K562 (cell line): ENCODE measurements around the gene GALNS. TPM values are rescaled to one million over a fixed set of nuclear protein-coding genes. Genes with fewer than 3 reads are reported as not detected.

Experiments used
- ATF6 ChIP-seq: sonication (generic); formaldehyde crosslinking; IDR thresholded peaks from 2 replicates; pipeline ENCODE4 v1.4.0; 2020; ENCODE audit warnings: mild to moderate bottlenecking, missing genetic modification reagents
- BCL6 ChIP-seq: fragments of 250-450 bp; sonication (Bioruptor Pico); IDR thresholded peaks from 2 replicates; pipeline ENCODE4 v1.4.0; 2020
- GATAD2B ChIP-seq: fragments of 450-650 bp; IDR thresholded peaks from 2 replicates; pipeline ENCODE4 v1.6.1; 2017; ENCODE audit warnings: mild to moderate bottlenecking, borderline replicate concordance
- GMEB1 ChIP-seq: fragments of 250-450 bp; sonication (Bioruptor Pico); IDR thresholded peaks from 2 replicates; pipeline ENCODE4 v1.4.0; 2020; ENCODE audit warnings: mild to moderate bottlenecking
- HDAC6 ChIP-seq: IDR thresholded peaks from 2 replicates; pipeline ENCODE4 v1.6.1; 2012; ENCODE audit warnings: low read depth, mild to moderate bottlenecking, control low read depth, inconsistent platforms, low read length, moderate library complexity
- HLTF ChIP-seq: fragments of 450-650 bp; IDR thresholded peaks from 2 replicates; pipeline ENCODE4 v1.6.1; 2016
- MGA ChIP-seq: fragments of 450-650 bp; IDR thresholded peaks from 2 replicates; pipeline ENCODE4 v1.6.1; 2016; ENCODE audit warnings: mild to moderate bottlenecking, moderate library complexity
- NEUROD1 ChIP-seq: fragments of 150-350 bp; IDR thresholded peaks from 2 replicates; pipeline ENCODE4 v1.6.1; 2014; ENCODE audit warnings: borderline replicate concordance, low read length, low read depth; ENCODE audit not compliant: partially characterized antibody
- NR2F6 ChIP-seq: fragments of 450-650 bp; formaldehyde crosslinking; IDR thresholded peaks from 2 replicates; pipeline ENCODE4 v1.4.0; 2020; ENCODE audit warnings: mild to moderate bottlenecking
- PHF20 ChIP-seq: fragments of 450-650 bp; IDR thresholded peaks from 2 replicates; pipeline ENCODE4 v1.6.1; 2018; ENCODE audit not compliant: partially characterized antibody
- ZBTB8A ChIP-seq: fragments of 450-650 bp; IDR thresholded peaks from 2 replicates; pipeline ENCODE4 v1.6.1; 2018; ENCODE audit warnings: mild to moderate bottlenecking, moderate library complexity; ENCODE audit not compliant: partially characterized antibody
- polyA plus RNA-seq, 8 experiments: library from polyadenylated mRNA; depleted of rRNA in 4 of 8; stranded (reverse) in 5 of 8; unstranded in 3 of 8; fragments of >200 nt; fragmentation: Nextera tagmentation in 2 of 8; fragmentation: Illumina TruSeq in 1 of 8; extraction: Ambion mirVana in 2 of 8; extraction: Trizol in 1 of 8; gene quantifications; 2 replicates each; pipeline versions ENCODE4 v1.2.1 to v1.2.3, GENCODE V29; 2011 to 2014; ENCODE audit warnings: inconsistent platforms in 1 of 8, missing spikeins in 1 of 8
- total RNA-seq, 7 experiments: library from RNA; depleted of rRNA in 6 of 7; stranded (reverse); fragments of >200 nt in 6 of 7; fragmentation: Illumina TruSeq in 2 of 7; extraction: Trizol in 2 of 7; gene quantifications; 2 replicates each; pipeline versions ENCODE4 v1.2.1 to v1.2.3, GENCODE V29; 2011 to 2021; ENCODE audit warnings: low replicate concordance in 1 of 7

Gene GALNS
- total and polyA plus RNA-seq, 9 of the 15 experiments (the other 6 are each of a cell fraction or from before 2014, with no cell fraction given), result 0.38 to 13.2 (median 4.3) TPM

GRCh38 chr16:88773812-88774291, 82.9 kb downstream of the GALNS start (continued):
- no peak for TF ChIP-seq MGA
- 0 out of 2 replicates have a peak, but pooled peaks have one; percentile 64 for TF ChIP-seq BCL6 (CRISPR knock-in tag)
- TF ChIP-seq HDAC6, result no peak
- TF ChIP-seq NEUROD1, result peak; percentile 93
- no peak for TF ChIP-seq ATF6 (CRISPR knock-in tag)
- TF ChIP-seq GATAD2B, result no peak
- no peak for TF ChIP-seq PHF20
- peak; percentile 84 for TF ChIP-seq HLTF
- 0 out of 2 replicates have a peak, but pooled peaks have one; percentile 34 for TF ChIP-seq GMEB1
- no peak for TF ChIP-seq ZBTB8A
- no peak for TF ChIP-seq NR2F6
